ENCODE measurements around the gene FOXP4. TPM values are rescaled to one million over a fixed set of nuclear protein-coding genes. Genes with fewer than 3 reads are reported as not detected.

FOXP4 gene
- total and polyA plus RNA-seq, 8 donors, result 7.9 to 70.4 (median 30.7) TPM

DNA sequence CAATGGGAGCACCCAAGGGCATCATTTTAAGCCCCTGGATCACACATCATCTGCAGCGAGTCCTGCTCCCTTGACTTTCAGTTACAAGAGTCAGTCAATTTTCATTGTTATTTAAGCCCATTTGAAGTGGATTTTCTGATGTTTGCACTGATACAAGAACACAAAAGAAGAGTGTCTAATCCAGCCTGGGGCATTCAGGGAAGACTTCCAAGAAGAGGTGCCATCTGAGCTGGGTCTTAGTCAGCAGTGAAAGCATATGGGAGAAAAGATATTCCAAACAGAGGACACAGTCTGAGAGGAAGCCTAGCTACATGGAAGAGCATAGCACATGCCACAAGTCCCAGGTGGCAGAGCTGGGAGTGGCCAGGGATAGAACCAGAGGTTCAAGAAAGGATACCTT lies 10.4 kb upstream of the FOXP4 start:
- Histone ChIP-seq H3K9me3 (no peaks in the 10 kb centered on the region), H3K36me3 (no peaks in the 10 kb centered on the region), H3K4me1 (peaks cover 0 to 45% (median 38%) of the 10 kb centered on the region in 4 donors), H3K27ac (peak overlapping the region in 1 of 5 donors; percentile 82), H3K27me3 (peaks cover 0 to 9% (median 0%) of the 10 kb centered on the region in 3 donors), H3K4me3 (no peak overlapping the region)
- intact Hi-C loops (cut with DNase I; ENCODE audit: low total_unique reads), result no loop called here
- DNase-seq, result no peak
- 82 to 95% (median 92%) methylated on average over 1 of the region's 1 CpG for WGBS, 5 donors
- TF ChIP-seq POLR2A (IDR thresholded peaks at IDR 0.05), result no peak
- TF ChIP-seq EP300 (IDR thresholded peaks at IDR 0.05), result no peak
- TF ChIP-seq, protein P1, sequence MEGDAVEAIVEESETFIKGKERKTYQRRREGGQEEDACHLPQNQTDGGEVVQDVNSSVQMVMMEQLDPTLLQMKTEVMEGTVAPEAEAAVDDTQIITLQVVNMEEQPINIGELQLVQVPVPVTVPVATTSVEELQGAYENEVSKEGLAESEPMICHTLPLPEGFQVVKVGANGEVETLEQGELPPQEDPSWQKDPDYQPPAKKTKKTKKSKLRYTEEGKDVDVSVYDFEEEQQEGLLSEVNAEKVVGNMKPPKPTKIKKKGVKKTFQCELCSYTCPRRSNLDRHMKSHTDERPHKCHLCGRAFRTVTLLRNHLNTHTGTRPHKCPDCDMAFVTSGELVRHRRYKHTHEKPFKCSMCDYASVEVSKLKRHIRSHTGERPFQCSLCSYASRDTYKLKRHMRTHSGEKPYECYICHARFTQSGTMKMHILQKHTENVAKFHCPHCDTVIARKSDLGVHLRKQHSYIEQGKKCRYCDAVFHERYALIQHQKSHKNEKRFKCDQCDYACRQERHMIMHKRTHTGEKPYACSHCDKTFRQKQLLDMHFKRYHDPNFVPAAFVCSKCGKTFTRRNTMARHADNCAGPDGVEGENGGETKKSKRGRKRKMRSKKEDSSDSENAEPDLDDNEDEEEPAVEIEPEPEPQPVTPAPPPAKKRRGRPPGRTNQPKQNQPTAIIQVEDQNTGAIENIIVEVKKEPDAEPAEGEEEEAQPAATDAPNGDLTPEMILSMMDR (IDR thresholded peaks at IDR 0.05), result no peak
- TF ChIP-seq POLR2AphosphoS5 (IDR thresholded peaks at IDR 0.05), result no peak

DNA sequence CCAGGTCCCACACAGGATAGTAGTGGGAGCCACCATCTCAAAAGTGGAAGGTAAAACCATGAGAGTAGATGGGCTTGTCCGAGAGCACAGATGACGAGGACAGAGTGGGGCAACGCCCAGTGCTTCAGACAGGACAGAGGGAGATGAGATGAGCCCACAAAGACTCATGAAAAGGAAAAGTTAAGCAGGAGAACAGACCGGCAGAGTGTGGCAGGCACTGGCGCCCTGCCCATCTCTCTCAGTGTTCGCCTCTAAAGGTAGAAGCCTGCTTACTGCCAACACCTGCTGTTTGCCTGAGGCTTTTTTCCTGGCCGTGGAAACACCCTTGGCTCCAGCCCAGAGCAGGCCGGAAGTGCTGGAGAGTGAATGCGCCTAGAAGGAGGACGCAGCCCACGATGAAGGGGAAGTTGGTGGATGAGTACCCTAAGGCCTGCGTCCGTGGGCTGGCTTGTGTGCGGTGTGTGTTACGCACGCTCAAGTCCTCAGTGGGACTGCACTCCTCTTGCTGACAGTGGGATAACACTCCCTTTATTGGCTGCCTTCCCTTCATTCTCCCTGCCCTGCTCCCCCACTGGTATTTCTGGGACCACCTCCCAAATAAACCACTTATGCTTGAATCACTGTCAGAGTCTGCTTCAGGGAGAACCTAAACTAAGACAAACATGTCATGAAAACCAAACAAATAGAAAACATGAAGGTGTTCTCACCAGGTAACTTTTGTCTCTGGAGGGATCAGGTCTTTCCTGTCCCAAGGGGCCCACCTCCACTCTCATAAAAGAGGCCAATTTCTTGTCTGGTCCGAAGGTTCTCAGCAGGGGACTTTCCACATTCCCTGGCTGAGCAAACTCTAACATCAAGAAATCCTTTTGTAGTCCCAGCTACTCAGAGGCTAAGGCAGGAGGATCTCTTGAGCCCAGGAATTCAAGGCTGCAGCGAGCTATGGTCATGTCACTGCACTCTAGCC lies 9.1 kb upstream of the FOXP4 start:
- H3K27ac ChIP-seq, result peak overlapping the region; percentile 39 to 82 (median 70)
- DNase-seq, result peak; percentile 90 to 93
- TF ChIP-seq EP300 (IDR thresholded peaks at IDR 0.05) (no peak), POLR2AphosphoS5 (IDR thresholded peaks at IDR 0.05) (peak; percentile 22 to 73 (median 68)), POLR2A (IDR thresholded peaks at IDR 0.05) (no peak)
- TF ChIP-seq, protein P1 (IDR thresholded peaks at IDR 0.05), result no peak
- WGBS, 5 donors, result 21 to 43% (median 30%) methylated on average over 18 of the region's 18 CpGs
- H3K4me3 ChIP-seq, result no peak overlapping the region
- no peaks in the 10 kb centered on the region for H3K9me3 ChIP-seq
- intact Hi-C loops (cut with DNase I; ENCODE audit: low total_unique reads), result no loop called here
- H3K36me3 ChIP-seq, result no peaks in the 10 kb centered on the region
- peaks cover 0 to 5% (median 0%) of the 10 kb centered on the region in 3 donors for H3K27me3 ChIP-seq
- peaks cover 0 to 33% (median 28%) of the 10 kb centered on the region in 4 donors for H3K4me1 ChIP-seq

DNA sequence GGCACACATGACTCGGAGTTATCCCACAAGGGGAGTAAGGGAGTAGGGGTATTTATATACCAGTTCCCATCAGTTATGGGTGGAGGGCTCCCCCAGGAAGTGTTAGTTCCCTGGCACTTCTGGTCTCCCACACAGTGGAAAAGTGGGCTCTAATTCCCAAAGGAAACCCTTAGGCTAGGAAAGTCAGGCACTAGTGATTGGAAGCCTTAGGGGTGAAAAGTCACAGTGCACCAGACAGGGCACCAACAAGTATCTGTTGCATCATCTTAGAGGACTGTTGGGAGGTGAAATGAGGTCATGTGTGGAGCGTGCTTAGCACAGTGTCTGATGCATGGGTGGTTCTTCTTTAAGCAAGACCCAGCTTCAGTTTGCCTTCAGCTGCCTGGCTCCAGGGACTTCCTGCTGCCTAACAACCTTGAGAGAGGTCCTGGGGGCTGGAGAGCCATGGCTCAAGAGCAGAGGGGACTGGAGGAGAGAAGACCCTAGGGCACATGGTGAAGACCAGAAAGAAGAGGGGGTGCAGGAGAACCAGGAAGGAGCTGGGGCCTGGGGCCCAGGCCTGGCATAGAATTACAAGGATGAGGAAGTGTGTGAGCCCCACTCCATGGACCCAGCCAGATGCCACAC lies 7.5 kb upstream of the FOXP4 start:
- no peak for DNase-seq

DNA sequence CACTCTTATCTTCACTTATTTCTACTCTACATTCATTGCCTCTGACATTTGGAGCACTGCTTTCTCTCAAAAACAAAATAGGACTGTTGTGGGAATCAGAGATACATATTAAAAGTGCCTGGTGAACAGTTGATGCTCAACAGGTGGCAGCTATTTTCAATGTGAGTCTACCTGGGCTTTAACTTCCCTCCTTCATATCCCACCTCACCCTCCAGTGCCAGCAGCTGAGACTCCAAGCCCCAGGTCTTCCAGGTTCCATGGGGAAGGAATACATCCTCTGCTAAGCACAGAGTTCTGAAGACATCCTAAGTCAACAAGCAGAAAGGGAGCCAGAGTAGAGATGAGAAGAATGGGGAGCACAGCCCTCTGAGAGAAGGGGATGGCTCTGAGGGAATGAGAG lies 7.0 kb upstream of the FOXP4 start:
- DNase-seq, result no peak
- peaks cover 0 to 43% (median 28%) of the 10 kb centered on the region in 4 donors for H3K4me1 ChIP-seq
- H3K36me3 ChIP-seq, result no peaks in the 10 kb centered on the region
- no peaks in the 10 kb centered on the region for H3K27me3 ChIP-seq
- H3K4me3 ChIP-seq, result no peak overlapping the region
- H3K9me3 ChIP-seq, result no peaks in the 10 kb centered on the region
- intact Hi-C loops (cut with DNase I; ENCODE audit: low total_unique reads), result no loop called here
- no peak overlapping the region for H3K27ac ChIP-seq
- TF ChIP-seq, protein P1 (IDR thresholded peaks at IDR 0.05), result no peak
- TF ChIP-seq POLR2AphosphoS5 (IDR thresholded peaks at IDR 0.05) (no peak), POLR2A (IDR thresholded peaks at IDR 0.05) (no peak), EP300 (IDR thresholded peaks at IDR 0.05) (no peak)

More for the DNA sequence above, 7.5 kb upstream of the FOXP4 start:
- WGBS, 5 donors, result 67 to 82% (median 81%) methylated on average over 2 of the region's 2 CpGs
- no peak overlapping the region for H3K4me3 ChIP-seq
- H3K9me3 ChIP-seq, result no peaks in the 10 kb centered on the region
- no peaks in the 10 kb centered on the region for H3K36me3 ChIP-seq
- peaks cover 0 to 4% (median 0%) of the 10 kb centered on the region in 3 donors for H3K27me3 ChIP-seq
- H3K4me1 ChIP-seq, result peaks cover 0 to 38% (median 24%) of the 10 kb centered on the region in 4 donors
- TF ChIP-seq EP300 (IDR thresholded peaks at IDR 0.05) (no peak), POLR2A (IDR thresholded peaks at IDR 0.05) (no peak), POLR2AphosphoS5 (IDR thresholded peaks at IDR 0.05) (no peak)
- TF ChIP-seq, protein P1 (IDR thresholded peaks at IDR 0.05), result no peak
- H3K27ac ChIP-seq, result peak overlapping the region in 1 of 5 donors; percentile 26
- intact Hi-C loops (cut with DNase I; ENCODE audit: low total_unique reads), result no loop called here
